Inflammatory macrophage treated with lipopolysaccharide for 1 hour (primary cell): ENCODE data around the gene WDR89.
"Not testable (repeated sequence)": the region's sequence is repeated elsewhere in the genome, so short reads cannot be mapped to it uniquely, and the experiment has no call there.

Experiments used
- DNase-seq, 2 donors: peaks; one replicate each; pipeline ENCODE4 v3.0.0-alpha.2; 2020 to 2022

Gene WDR89

GRCh38 chr14:63594455-63595372 lies 47.0 kb downstream of the WDR89 start:
- no peak for DNase-seq

- DNase-seq: not testable (repeated sequence)
These were observed 58.6 kb downstream of the WDR89 start for GRCh38 chr14:63583046-63583445.

GRCh38 chr14:63581491-63581890 lies 60.2 kb downstream of the WDR89 start:
- no peak for DNase-seq

GRCh38 chr14:63578300-63578699 lies 63.4 kb downstream of the WDR89 start:
- no peak for DNase-seq

GRCh38 chr14:63573581-63573980 lies 68.1 kb downstream of the WDR89 start:
- DNase-seq: no peak

GRCh38 chr14:63565448-63565847 lies 76.2 kb downstream of the WDR89 start:
- DNase-seq: no peak

- peak; percentile 43 to 62 for DNase-seq
These were observed 77.4 kb downstream of the WDR89 start for GRCh38 chr14:63564318-63564717.

- no peak for DNase-seq
These were observed 78.2 kb downstream of the WDR89 start for GRCh38 chr14:63563370-63564026.

- no peak for DNase-seq
These were observed 79.3 kb downstream of the WDR89 start for GRCh38 chr14:63562405-63562804.

- no peak for DNase-seq
These were observed 86.1 kb downstream of the WDR89 start for GRCh38 chr14:63555572-63555971.

GRCh38 chr14:63551332-63551731 lies 90.3 kb downstream of the WDR89 start:
- DNase-seq: peak; percentile 47 to 56

GRCh38 chr14:63547798-63548335 lies 93.8 kb downstream of the WDR89 start:
- no peak for DNase-seq
